HG03060 (cell line): ENCODE measurements around the gene CYP26B1.
"Not testable (repeated sequence)": the region's sequence is repeated elsewhere in the genome, so short reads cannot be mapped to it uniquely, and the experiment has no call there.

ENCODE experiments used
- ATAC-seq: cut with Tn5 transposase; IDR thresholded peaks from one replicate; pipeline ENCODE4 v1.9.1; 2021; ENCODE audit warnings: low read depth, moderate number of reproducible peaks; ENCODE audit not compliant: unreplicated experiment

Gene CYP26B1

DNA sequence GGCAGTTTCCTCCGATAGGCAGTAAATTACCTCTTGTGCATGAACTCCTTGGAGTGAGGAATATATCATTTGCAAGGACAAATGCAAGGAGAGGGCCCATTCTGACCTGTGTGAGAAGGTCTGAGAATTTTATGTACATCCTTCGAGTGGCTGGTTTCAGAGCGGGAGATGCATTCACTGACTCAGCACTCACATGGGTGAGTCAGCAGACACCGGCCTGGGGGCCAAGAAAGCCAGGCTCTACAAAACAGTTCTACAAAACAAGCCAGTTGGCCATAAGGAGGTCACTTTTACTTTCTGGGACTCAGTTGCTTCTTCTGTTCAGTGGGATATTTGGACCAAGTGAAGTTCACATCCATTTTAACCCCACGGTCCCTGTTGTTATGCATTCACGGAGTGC, 35.3 kb downstream of the CYP26B1 start:
- ATAC-seq, result no peak

DNA sequence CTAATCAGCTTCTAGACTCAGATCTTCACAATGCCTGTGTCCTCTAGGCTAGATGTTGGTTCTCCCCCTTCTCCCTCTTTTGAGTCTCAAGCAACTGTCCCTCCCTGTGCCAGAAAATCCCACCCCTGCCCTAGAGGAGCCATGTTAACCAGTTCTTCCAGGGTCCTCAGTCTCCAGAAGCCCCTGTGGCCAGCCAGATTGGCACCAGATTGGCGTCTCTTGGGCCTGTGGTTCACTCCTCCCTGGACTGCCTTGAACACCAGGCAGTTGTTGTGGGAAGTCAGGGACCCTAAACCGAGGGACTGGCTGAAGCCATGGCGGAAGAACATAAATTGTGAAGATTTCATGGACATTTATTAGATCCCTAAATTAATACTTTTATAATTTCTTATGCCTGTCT, 36.6 kb downstream of the CYP26B1 start:
- ATAC-seq, result no peak

DNA sequence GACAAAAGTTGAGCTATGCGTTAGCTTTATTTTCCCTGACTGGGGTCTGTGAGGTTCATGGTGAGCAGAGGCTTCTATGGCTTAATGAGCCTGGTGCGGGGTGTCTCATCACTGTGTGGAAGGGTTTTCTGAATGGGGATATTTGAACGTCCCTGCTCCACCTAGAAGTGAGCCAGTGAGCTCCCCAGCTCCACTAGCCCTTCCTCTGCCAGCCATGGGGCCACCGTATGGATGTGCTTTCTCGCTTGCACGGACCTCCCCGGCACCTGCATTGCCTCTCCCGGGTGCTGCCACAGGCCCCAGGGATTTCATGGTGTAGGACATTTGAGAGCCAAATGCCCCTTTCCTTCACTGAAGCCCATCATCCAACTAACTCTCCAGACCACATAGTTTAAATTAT, 37.8 kb downstream of the CYP26B1 start:
- no peak for ATAC-seq

DNA sequence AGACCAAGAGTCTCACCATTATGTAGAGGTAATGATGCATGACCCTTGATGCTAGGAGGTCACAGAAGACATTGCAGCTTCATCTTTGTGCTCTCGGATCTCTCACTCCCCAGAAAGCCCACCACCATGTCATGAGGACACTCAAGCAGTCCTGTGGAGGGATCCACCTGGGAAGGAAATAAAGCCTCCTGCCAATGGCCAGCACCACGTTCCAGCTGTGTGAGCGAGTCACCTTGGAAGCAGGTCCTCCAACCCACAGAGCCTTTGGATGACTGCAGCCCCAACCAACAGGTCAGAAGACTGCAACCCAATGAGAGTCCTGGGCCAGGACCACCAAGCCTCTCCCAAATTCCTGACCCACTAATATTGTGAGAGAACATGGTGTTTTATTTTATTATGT, 38.4 kb downstream of the CYP26B1 start:
- no peak for ATAC-seq

DNA sequence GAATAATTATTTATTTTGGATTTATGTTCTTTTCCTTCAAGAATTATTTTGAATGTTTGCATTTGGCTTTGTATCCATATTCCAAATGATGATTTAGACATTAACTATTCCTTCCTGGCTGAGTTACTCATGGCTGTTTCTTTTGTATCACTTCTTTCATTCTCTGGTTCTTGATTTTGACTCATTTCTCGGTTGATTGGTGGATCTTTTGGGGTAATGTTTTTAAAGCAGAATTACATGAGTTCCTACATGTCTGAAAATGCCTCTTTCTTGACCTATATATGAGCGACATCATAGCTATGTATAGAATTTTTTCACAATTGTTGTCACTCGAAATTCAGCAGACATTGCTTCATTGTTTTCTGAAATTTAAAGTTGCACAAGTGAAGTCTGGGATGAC, 39.5 kb downstream of the CYP26B1 start:
- ATAC-seq, result no peak

DNA sequence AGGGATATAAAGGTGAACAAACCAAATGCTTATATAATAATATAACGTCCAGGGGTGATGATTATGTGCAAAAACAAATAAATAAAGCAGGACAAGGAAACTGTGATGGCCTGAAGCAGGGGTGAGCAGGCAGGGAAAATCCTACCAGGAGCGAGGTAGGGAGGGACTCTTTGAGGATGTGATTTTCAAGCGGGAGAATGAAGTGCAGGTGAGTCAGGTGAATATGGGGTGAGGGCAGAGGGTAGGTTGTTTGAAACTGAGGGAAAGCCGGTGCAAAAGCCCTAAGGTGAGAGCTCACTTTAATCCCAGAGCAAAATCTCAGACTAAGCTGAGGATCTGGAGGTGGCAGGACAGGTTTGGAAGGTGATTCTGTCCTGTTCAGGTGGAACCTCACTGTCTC, 40.7 kb downstream of the CYP26B1 start:
- no peak for ATAC-seq

DNA sequence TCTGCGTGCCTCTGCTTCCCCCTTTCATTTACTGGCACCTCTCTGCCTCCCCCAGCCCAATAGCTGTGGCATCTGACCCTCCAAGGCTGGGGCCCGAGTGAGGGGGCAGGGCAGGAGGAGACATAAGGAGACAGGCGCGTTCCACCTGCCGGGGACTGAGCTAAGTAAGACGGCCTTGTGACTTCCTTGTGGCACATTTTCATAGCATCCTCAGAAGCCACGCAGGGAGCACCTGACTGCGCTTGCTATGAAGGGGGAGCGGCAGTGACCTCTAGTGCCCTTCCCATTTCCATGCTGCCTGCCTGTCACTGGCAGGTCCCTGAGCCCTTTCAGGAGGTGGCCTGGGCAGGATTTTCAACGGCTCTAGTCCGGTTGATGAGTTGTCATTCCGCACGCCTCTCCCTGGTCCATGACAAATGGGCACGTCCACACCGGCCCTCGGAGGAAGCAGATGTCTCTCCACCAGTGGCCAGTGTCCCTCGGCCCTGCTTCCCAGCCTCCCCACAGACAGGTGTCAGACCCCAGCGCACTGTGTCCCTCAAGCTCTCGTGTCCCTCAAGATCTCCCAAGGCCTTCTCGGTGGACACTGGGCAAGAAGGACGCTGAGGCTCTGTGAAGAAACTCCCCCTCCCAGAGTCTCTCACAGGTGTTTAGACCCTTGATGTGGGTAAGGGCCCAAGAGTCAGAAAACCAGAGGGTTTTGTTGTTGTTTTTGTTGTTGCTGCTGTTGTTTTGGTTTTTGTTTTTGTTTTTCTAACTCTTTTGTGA, 42.7 kb downstream of the CYP26B1 start:
- ATAC-seq, result no peak

DNA sequence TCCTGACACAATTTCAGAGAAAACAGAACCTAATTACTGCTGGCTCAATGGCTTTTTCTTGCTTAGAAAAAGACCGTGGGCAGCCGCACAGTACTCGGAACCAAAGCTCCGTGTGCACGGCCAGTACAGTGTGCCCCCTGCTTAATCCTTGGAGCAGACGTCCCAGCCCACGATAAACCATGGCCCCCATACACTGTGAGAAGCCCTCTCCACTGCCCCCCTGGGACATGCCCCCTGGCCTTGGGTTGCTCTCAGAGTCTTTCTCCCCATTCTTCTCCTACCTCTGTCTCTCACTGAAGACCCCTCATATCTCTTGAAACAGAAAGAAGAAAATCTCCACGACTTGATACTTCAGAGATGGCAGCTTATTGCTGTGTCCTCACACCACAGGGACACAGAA, 44.0 kb downstream of the CYP26B1 start:
- ATAC-seq, result no peak

DNA sequence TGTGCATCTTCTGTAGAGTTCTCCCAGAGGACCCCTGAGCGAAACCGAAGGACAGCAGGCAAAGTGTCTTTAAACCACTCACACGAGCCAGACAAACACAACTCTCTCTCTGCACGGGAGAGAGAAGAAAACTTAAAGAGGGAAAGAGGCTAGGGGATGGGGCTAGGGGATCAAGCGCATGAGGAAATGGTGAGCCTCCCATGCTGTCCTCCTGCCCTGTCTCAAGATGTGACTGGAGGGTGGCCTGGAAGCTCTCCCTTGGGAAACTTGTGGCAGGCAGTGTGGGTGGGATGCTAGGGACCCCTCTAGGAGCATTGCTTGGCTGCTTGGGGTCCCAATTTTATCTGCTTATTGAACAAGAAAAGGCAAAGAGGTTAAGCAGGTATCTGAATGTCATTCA, 44.5 kb downstream of the CYP26B1 start:
- no peak for ATAC-seq

DNA sequence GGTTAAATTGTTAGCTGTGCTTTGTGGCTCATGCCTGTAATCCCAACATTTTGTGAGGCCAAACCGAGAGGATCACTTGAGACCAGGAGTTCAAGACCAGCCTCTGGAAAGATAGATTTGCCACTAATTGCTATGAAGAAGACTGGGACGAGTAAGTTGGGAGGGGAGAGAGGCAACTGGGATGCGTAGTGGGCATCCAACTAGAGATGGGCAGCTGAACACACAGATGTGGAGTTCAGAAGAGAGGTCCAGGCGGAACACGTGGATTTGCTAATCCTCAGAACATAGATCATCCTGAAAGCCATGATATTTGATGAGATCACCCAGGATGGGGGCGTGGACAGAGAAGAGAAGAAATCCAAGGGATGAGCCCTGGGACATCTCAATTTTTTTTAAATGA, 48.7 kb downstream of the CYP26B1 start:
- ATAC-seq, result no peak

DNA sequence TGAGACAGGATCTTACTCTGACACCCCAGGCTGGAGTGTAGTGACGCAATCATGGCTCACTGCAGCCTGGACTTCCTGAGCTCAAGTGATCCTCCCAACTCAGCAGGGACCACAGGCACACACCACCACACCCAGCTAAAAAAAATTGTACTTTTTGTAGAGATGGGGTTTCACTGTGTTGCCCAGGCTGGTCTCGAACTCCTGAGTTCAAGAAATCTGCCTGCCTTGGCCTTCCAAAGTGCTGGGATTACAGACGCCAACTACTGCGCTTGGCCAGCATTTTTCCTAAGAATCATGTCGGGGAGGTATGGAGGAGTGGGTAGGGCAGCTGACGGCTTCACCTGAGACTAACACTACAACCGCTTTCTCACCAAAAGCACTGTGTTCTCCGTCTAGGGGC, 50.4 kb downstream of the CYP26B1 start:
- ATAC-seq, result no peak

DNA sequence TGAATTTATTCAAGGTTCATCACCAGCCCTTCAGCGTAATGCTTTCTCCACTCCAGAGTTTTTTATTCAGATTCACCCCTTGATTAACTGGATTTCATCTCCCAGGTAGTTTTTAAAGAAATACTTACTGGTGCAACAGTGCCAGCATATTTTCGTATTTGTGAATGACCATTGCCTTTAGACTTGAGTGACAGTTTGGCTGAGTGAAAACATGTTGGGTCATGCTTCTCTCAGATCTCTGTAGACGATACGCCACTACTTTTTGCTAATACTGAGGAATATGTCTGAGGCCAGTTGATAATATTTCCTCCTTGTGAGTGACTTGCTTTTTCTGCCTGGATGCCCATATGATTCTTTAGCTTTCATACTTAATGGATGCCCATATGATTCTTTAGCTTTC, 51.5 kb downstream of the CYP26B1 start:
- no peak for ATAC-seq

DNA sequence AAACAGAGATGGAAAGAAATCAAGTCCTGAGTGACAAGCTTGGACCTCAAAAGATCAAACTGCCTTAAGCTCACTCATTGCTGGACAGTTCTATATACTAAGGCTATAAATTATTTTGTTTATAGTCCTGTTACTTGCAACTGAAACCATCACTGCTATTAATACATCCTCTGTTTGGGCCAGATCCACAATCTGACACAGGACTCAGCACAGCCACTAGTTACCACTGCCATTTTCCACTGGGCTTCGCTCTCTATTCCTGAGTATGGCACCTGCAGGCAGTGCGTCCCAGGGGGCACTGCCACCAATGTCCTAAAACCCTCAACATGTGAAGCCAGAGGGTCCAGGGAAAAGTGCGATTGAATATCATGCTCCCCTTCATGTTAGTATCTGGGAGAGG, 52.3 kb downstream of the CYP26B1 start:
- ATAC-seq, result no peak

DNA sequence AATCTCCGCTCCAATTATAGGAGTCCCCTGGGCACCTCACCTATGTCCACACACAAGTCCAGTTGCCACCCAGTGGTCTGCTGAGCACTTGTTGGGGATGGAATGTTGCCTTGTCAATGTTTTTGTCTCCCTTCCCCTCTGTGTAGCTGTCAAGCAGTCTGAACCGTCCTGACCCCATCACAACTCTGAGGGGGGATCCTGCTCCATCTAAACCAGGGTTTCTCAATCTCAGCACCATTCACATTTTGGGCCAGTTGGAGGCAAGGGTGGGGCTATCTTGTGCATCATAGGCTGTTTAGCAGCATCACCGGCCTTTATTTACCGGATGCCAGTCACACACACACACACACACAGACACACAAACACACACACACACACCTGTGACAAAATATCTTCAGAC, 53.0 kb downstream of the CYP26B1 start:
- no peak for ATAC-seq

DNA sequence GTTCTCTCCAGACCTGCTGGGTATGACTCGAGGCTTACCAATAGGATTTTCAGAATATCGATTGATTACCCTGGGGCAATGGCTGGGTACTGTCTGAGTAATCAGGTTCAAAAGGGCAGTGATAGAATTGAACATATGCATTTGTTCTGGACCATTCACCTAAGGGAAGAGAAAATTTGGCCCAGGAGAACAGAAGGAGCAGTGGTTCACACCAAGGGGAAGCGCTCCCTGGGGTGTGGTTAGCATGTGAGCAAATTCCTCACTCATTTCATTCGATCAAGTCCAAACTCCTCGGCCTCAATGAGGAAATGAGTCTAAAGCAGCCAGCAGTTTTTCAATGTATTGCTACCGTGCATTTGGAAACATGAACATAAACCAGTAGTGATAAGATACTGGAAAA, 55.6 kb downstream of the CYP26B1 start:
- ATAC-seq, result no peak

DNA sequence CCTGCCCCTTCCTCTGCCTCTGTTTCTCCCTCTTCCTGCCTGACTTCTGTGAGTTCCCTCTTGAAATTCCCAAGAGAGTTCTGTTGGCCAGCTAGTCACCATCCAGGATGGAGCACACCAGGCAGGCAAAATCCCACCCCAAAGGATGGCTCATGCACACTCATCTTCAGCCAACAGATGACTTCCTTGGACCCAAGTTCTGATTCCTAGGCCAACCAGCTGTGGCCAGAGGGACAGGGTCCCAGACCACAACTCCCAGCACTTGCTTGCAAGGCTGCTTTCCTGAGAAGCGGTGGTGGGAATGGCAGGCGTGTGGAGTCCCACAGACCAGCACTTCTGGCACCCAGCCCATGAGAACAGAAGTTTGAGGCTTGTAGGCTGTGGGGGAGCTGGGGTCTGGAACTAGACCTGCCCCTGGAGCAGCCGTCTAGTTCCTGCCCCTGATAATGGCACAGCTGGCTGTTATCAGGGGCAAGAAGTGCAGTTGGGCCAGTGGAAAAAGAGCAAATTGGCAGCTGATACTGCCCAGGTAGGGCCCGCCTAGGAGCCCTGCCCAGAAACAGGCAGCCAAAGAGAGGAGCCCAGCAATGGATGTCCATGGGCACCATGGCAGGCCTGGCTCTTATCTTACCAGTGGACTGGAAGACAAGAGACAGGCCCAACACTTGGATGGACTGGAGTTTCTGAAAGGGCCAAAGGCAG, 56.7 kb downstream of the CYP26B1 start:
- ATAC-seq, result no peak

DNA sequence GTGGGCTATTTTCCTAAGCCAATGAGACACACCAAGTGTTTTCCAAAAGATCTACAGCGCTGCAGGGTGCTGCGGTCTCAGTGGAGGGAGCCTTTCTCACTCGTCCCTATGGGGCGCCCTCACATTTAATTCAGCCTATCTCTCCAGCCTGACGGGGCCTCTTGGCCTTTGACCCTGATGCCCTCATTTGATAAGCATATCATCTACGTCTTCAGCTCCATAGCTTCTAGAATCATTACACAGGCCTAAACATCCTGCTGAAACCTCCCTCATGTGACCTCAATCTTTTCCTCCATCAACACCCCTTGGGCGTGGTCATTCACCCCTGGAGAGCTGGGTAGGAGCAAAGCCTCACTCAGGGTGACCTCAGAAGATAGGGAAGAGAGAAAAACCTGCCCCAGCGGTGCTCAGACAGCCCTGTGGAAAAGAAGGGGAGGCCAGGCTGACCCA, 57.4 kb downstream of the CYP26B1 start:
- no peak for ATAC-seq

DNA sequence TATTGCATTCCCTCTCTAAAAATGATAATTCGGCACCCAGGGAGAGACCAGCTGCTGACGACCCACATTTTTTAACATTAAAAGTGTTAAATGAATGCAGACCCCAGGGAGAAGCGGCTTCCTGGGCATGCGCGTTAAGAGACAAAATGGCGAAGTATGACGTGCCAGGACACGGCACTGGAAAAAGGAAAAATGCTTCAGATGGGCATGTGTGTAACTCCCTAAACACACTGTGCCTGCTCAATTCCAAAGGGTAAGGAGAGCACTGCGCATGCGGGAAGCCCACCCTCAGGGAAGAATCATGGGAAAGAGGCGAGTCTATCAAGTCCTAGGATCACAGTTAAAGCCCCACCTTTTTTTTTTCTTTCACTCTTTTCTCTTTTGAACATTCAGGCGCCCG, 58.1 kb downstream of the CYP26B1 start:
- ATAC-seq, result no peak

DNA sequence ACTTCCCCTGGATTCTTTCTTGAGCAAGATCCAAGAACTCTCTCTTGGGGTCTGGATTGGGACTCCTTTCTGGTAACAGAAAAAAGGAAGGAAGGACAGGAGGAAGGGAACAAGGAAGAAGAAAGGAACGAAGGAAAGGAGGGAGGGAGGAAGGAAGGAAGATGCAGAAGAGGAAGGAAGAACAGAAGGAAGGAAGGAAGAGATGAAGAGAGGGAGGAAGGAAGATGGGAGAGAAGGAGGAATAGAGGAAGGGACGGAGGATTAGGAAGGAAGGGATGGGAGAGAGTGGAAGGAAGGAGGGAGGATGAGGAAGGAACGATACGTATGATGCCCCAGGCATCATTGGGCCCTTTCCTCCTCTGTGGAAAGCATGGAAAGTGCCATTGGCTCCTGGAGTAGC, 58.6 kb downstream of the CYP26B1 start:
- ATAC-seq, result no peak

DNA sequence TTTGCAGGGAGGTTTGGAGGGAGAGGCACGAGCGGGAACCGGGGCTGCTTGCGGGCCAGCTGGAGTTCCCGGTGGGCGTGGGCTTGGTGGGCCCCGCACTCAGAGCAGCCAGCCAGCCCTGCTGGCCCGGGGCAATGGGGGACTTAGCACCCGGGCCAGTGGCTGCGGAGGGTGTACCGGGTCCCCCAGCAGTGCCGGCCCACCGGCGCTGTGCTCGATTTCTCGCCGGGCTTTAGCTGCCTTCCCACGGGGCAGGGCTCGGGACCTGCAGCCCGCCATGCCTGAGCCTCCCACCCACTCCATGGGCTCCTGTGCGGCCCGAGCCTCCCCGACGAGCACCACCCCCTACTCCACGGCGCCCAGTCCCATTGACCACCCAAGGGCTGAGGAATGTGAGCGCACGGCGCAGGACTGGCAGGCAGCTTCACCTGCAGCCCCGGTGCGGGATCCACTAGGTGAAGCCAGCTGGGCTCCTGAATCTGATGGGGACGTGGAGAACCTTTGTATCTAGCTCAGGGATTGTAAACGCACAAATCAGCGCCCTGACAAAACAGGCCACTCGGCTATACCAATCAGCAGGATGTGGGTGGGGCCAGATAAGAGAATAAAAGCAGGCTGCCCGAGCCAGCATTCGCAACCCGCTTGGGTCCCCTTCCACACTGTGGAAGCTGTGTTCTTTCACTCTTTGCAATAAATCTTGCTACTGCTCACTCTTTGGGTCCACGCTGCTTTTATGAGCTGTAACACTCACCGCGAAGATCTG, 60.6 kb downstream of the CYP26B1 start:
- not testable (repeated sequence) for ATAC-seq

DNA sequence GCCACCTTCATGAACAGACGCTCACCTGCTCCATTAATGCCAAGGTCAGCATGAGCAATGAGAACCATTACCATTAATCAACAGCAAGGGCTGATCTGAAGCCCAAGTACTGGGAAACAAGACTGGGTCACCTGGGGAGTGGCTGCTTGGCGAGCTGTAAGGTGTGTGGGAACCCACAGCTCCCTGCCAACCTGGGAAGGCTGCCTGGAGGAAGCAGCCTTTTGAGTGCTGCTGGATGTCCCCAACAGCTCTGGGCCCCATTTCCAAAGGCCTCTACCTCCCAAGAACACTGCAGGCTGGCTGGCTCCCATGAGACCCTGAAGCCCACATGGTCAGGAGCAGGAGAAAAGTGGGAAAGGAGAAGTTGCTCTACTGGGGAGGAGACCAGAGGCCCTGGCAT, 62.1 kb downstream of the CYP26B1 start:
- no peak for ATAC-seq

DNA sequence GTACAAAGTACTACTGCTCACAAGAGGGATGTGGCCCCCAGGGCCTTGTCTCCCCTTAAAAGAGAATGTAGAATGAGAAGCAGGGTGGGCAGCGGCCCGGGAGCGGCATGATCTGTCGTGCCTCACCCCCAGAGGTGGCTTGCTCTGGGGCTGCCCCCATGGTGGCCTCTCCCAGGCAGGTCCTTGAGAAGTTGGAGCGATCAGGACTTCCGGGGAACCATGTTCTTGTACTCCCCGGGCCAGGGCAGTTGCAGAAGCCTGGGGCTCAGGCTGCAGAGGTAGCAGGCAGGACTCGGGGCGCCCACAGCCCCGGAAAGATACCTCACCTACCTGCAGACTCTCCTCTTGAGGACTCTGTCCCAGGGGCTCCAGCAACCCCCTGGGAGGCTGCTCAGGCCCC, 62.6 kb downstream of the CYP26B1 start:
- no peak for ATAC-seq
